GM23338 (cell line): ENCODE measurements around the gene SPATC1L. TPM values are rescaled to one million over a fixed set of nuclear protein-coding genes. Genes with fewer than 3 reads are reported as not detected.

Experiments
- ATAC-seq: fragments of 200-7000 bp; cut with Tn5 transposase; 3 replicates; pipeline ENCODE4 v1.9.1; 2020
- DNase-seq: peaks from one replicate; pipeline ENCODE4 v3.0.0-alpha.2; 2015; ENCODE audit warnings: low spot score
- H2AFZ ChIP-seq: fragments of 200-600 bp; sonication (generic); 2 replicates; pipeline ENCODE4 v1.8.0; 2016; ENCODE audit warnings: antibody characterized with exemption, mild to moderate bottlenecking, moderate library complexity
- H3F3A ChIP-seq: fragments of 200-600 bp; sonication (generic); replicated peaks from 2 replicates; pipeline ENCODE4 v1.8.0; 2017; ENCODE audit warnings: antibody characterized with exemption, mixed run types, low read depth
- H3K27ac ChIP-seq: fragments of 200-600 bp; sonication (generic); 2 replicates; pipeline ENCODE4 v1.6.1; 2016; ENCODE audit warnings: low read depth
- H3K27me3 ChIP-seq: fragments of 200-600 bp; sonication (generic); 2 replicates; pipeline ENCODE4 v1.8.0; 2016; ENCODE audit warnings: mild to moderate bottlenecking, mixed run types, moderate library complexity; ENCODE audit not compliant: insufficient read depth
- H3K36me3 ChIP-seq: fragments of 200-600 bp; sonication (generic); 2 replicates; pipeline ENCODE4 v1.8.0; 2016; ENCODE audit warnings: mild to moderate bottlenecking; ENCODE audit not compliant: insufficient read depth
- H3K4me1 ChIP-seq: fragments of 200-600 bp; sonication (generic); 2 replicates; pipeline ENCODE4 v1.8.0; 2016; ENCODE audit warnings: mild to moderate bottlenecking, moderate library complexity; ENCODE audit not compliant: insufficient read depth
- H3K4me2 ChIP-seq: fragments of 200-600 bp; sonication (generic); 2 replicates; pipeline ENCODE4 v1.7.1; 2017; ENCODE audit warnings: mixed run types
- H3K4me3 ChIP-seq: fragments of 200-600 bp; sonication (generic); 2 replicates; pipeline ENCODE4 v1.6.1; 2016; ENCODE audit warnings: mixed run types
- H3K79me2 ChIP-seq: fragments of 200-600 bp; sonication (generic); replicated peaks from 2 replicates; pipeline ENCODE4 v1.8.0; 2017; ENCODE audit warnings: mild to moderate bottlenecking; ENCODE audit not compliant: insufficient read depth
- H3K9me2 ChIP-seq: fragments of 200-600 bp; sonication (generic); 2 replicates; pipeline ENCODE4 v1.8.0; 2017; ENCODE audit not compliant: insufficient read depth
- H4K20me1 ChIP-seq: fragments of 200-600 bp; sonication (generic); replicated peaks from 2 replicates; pipeline ENCODE4 v1.8.0; 2017; ENCODE audit warnings: mild to moderate bottlenecking; ENCODE audit not compliant: insufficient read depth
- H3K27ac Mint-ChIP-seq: 2 replicates; pipeline ENCODE4 v1.8.0; 2020; ENCODE audit warnings: inconsistent platforms, mild to moderate bottlenecking, moderate library complexity, mixed read lengths
- H3K27me3 Mint-ChIP-seq: 3 replicates; pipeline ENCODE4 v1.8.0; 2022; ENCODE audit warnings: low read depth, mild to moderate bottlenecking, moderate library complexity, mixed read lengths, inconsistent platforms; ENCODE audit not compliant: insufficient read depth, poor library complexity
- H3K36me3 Mint-ChIP-seq: 3 replicates; pipeline ENCODE4 v1.8.0; 2021; ENCODE audit warnings: low read depth, mild to moderate bottlenecking, inconsistent platforms, moderate library complexity, mixed read lengths
- H3K4me1 Mint-ChIP-seq: 3 replicates; pipeline ENCODE4 v1.8.0; 2020; ENCODE audit warnings: mild to moderate bottlenecking, inconsistent platforms, mixed read lengths
- H3K4me3 Mint-ChIP-seq: 3 replicates; pipeline ENCODE4 v1.8.0; 2021; ENCODE audit warnings: moderate library complexity, mild to moderate bottlenecking, inconsistent platforms, mixed read lengths
- H3K9me3 Mint-ChIP-seq: 3 replicates; pipeline ENCODE4 v1.8.0; 2020; ENCODE audit warnings: moderate library complexity, mild to moderate bottlenecking, inconsistent platforms, mixed read lengths
- CREB1 ChIP-seq: fragments of 250-450 bp; sonication (Bioruptor Pico); IDR thresholded peaks from 2 replicates; pipeline ENCODE4 v1.5.0; 2020; ENCODE audit warnings: low read depth, mild to moderate bottlenecking, moderate library complexity
- ETS1 ChIP-seq: IDR thresholded peaks from 2 replicates; pipeline ENCODE4 v1.6.1; 2016; ENCODE audit warnings: antibody characterized with exemption
- EZH2 ChIP-seq: fragments of 200-600 bp; sonication (generic); IDR thresholded peaks from one replicate; pipeline ENCODE4 v1.8.0; 2017; ENCODE audit warnings: antibody characterized with exemption, mild to moderate bottlenecking, low read depth; ENCODE audit not compliant: unreplicated experiment
- POLR2AphosphoS5 ChIP-seq: IDR thresholded peaks from 2 replicates; pipeline ENCODE4 v1.6.1; 2016; ENCODE audit warnings: antibody characterized with exemption, low read depth
- STAT1 ChIP-seq: IDR thresholded peaks from one replicate; pipeline ENCODE4 v1.6.1; 2016; ENCODE audit warnings: antibody characterized with exemption; ENCODE audit not compliant: unreplicated experiment
- ZNF331 ChIP-seq: fragments of 250-450 bp; sonication (Bioruptor Pico); IDR thresholded peaks from 2 replicates; pipeline ENCODE4 v1.5.0; 2020; ENCODE audit warnings: low read depth, mild to moderate bottlenecking, moderate library complexity
- polyA plus RNA-seq: library from polyadenylated mRNA; unstranded; fragments of >200 nt; fragmentation: Nextera tagmentation; extraction: Ambion mirVana; gene quantifications from 2 replicates; pipeline ENCODE4 v1.2.1, GENCODE V29; 2016
- total RNA-seq: library from RNA; depleted of rRNA; stranded (reverse); fragments of >200 nt; shearing (Covaris generic); gene quantifications from 2 replicates; pipeline ENCODE4 v1.2.3, GENCODE V29; 2014
- TF ChIP-seq, protein P1 (sequence below): IDR thresholded peaks from one replicate; pipeline ENCODE4 v1.6.1; 2018; ENCODE audit warnings: antibody characterized with exemption; ENCODE audit not compliant: unreplicated experiment

Gene SPATC1L
- total and polyA plus RNA-seq, 2 experiments from 2014 or later: 37.6 to 70.2 TPM

DNA sequence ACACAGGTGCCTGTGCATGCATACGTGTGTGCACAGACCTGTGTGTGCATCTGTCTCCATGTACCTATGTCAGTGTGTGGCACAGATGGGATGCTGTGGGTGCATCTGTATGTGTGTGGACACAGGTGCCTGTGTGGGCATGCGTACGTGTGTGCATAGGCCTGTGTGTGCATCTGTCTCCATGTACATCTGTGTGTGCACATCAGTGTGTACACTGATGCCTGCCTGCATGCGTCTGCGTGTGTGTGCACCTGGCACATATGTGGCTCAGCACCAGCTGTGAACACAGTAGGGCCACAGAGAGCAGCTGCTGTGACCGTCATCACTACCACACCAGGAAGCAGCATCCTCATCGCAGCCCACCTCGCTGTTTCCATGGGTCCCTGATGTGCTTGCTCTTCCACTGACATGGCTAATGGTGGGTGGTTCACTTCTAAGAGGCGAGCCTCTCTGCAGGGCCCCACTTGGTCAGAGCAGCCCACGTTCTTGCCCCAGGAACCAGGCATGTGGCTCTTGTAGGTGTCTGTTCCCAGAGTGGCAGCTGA lies 9.6 kb upstream of the SPATC1L start (continued):
- TF ChIP-seq, protein P1, sequence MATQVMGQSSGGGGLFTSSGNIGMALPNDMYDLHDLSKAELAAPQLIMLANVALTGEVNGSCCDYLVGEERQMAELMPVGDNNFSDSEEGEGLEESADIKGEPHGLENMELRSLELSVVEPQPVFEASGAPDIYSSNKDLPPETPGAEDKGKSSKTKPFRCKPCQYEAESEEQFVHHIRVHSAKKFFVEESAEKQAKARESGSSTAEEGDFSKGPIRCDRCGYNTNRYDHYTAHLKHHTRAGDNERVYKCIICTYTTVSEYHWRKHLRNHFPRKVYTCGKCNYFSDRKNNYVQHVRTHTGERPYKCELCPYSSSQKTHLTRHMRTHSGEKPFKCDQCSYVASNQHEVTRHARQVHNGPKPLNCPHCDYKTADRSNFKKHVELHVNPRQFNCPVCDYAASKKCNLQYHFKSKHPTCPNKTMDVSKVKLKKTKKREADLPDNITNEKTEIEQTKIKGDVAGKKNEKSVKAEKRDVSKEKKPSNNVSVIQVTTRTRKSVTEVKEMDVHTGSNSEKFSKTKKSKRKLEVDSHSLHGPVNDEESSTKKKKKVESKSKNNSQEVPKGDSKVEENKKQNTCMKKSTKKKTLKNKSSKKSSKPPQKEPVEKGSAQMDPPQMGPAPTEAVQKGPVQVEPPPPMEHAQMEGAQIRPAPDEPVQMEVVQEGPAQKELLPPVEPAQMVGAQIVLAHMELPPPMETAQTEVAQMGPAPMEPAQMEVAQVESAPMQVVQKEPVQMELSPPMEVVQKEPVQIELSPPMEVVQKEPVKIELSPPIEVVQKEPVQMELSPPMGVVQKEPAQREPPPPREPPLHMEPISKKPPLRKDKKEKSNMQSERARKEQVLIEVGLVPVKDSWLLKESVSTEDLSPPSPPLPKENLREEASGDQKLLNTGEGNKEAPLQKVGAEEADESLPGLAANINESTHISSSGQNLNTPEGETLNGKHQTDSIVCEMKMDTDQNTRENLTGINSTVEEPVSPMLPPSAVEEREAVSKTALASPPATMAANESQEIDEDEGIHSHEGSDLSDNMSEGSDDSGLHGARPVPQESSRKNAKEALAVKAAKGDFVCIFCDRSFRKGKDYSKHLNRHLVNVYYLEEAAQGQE: no peak
- no peak for TF ChIP-seq EZH2
- TF ChIP-seq STAT1: no peak
- TF ChIP-seq ZNF331 (CRISPR knock-in tag): no peak
- TF ChIP-seq POLR2AphosphoS5: no peak
- TF ChIP-seq ETS1: no peak

DNA sequence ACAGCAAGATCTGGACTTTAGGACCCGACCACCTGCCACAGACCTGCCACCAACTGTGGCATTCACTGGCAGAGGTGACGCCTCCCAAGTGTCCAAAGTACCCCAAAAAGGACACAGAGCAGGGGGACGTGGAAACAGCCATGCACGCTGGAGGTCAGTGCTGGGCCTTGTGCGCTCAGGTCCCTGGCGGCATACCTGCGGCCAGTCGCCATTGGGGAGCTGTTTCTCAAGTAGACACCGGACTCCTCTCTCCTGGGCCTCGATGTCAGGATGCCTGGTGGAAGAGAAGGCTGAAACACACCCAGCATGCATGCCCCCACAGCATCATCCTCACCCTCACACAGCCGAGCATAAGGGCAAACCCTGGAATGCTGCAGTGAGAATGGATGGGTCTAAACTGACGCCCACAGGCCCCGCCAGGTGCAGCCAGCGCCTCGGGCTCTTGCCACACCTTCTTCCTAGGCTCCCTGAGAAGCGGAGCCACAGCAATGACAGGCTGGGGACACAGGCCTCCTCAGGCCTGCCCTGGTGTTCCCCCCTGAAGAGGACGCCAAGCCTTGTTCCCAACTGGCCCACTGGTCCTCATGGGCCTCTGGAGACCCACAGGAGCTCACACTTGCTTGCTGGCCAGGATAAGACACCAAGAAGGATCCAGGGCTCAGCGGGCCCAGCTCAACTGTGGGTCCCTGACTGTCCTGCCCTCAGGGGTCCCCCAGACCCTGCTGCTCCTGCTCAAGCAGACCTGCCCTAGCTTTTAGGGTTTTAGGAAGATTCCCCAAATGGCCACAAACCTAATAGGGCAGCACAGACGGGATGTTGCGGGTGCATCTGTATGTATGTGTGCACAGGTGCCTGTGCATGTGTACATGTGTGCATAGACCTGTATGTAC lies 7.7 kb upstream of the SPATC1L start:
- H3K9me3 Mint-ChIP-seq: no peaks in the 10 kb centered on the region
- peaks cover 3% of the 10 kb centered on the region; the same call in 1 of the 2 replicates for H4K20me1 ChIP-seq
- H3K36me3 ChIP-seq: peaks cover under 1% of the 10 kb centered on the region; the same call in 1 of the 2 replicates
- no peak overlapping the region for H3K27ac Mint-ChIP-seq
- no peak overlapping the region for H2AFZ ChIP-seq
- TF ChIP-seq CREB1 (CRISPR knock-in tag) (no peak), EZH2 (no peak), ZNF331 (CRISPR knock-in tag) (no peak)
- H3K36me3 Mint-ChIP-seq: peaks cover 56% of the 10 kb centered on the region
- no peaks in the 10 kb centered on the region for H3K9me2 ChIP-seq
- H3K27ac ChIP-seq: no peak overlapping the region
- peaks cover 4% of the 10 kb centered on the region; the same call in 1 of the 2 replicates for H3K4me1 ChIP-seq
- ATAC-seq (no peak), DNase-seq (no peak)
- no peak overlapping the region for H3K4me3 ChIP-seq
- peaks cover 13% of the 10 kb centered on the region for H3K27me3 Mint-ChIP-seq
- no peak overlapping the region for H3K4me3 Mint-ChIP-seq
- H3K27me3 ChIP-seq: no peaks in the 10 kb centered on the region
- peaks cover 12% of the 10 kb centered on the region for H3F3A ChIP-seq
- peaks cover under 1% of the 10 kb centered on the region for H3K79me2 ChIP-seq
- peaks cover 15% of the 10 kb centered on the region for H3K4me1 Mint-ChIP-seq
- H3K4me2 ChIP-seq: no peak overlapping the region
